Fibroblast of the aortic adventitia (primary cell): ENCODE data around the gene PEX5L. TPM values are rescaled to one million over a fixed set of nuclear protein-coding genes. Genes with fewer than 3 reads are reported as not detected.

Source experiments
- DNase-seq: peaks from one replicate; pipeline ENCODE4 v3.0.0-alpha.2; 2010; ENCODE audit warnings: low read depth
- H3K4me3 ChIP-seq: 2 replicates; pipeline ENCODE4 v1.5.1; 2011; ENCODE audit warnings: low read depth, mild to moderate bottlenecking, control low read depth, low read length, moderate library complexity
- CTCF ChIP-seq: IDR thresholded peaks from 2 replicates; pipeline ENCODE4 v1.5.1; 2011; ENCODE audit warnings: mild to moderate bottlenecking, low read length, control low read depth, inconsistent platforms; ENCODE audit not compliant: insufficient read depth
- total RNA-seq: library from RNA; depleted of rRNA; stranded (reverse); fragments of >200 nt; gene quantifications from 2 replicates; pipeline ENCODE4 v1.2.3, GENCODE V29; 2012; ENCODE audit warnings: low replicate concordance

PEX5L gene
- total RNA-seq, 1 donor = 0.27 TPM

- no peak for TF ChIP-seq CTCF
- DNase-seq = peak; percentile 34
- no peak overlapping the region for H3K4me3 ChIP-seq
Observed at GRCh38 chr3:179991883-179992282, 44.9 kb downstream of the PEX5L start.

GRCh38 chr3:179991104-179991503, 45.6 kb downstream of the PEX5L start:
- TF ChIP-seq CTCF = no peak
- no peak overlapping the region for H3K4me3 ChIP-seq
- no peak for DNase-seq

GRCh38 chr3:179981646-179982045, 55.1 kb downstream of the PEX5L start:
- H3K4me3 ChIP-seq = no peak overlapping the region
- no peak for DNase-seq
- no peak for TF ChIP-seq CTCF

- no peak for TF ChIP-seq CTCF
- DNase-seq = no peak
- no peak overlapping the region for H3K4me3 ChIP-seq
Observed at GRCh38 chr3:179977356-179977755, 59.4 kb downstream of the PEX5L start.

GRCh38 chr3:179973931-179974361, 62.8 kb downstream of the PEX5L start:
- no peak for TF ChIP-seq CTCF
- H3K4me3 ChIP-seq = no peak overlapping the region

GRCh38 chr3:179972881-179973423, 63.8 kb downstream of the PEX5L start:
- peak; percentile 33 for DNase-seq
- H3K4me3 ChIP-seq = no peak overlapping the region
- no peak for TF ChIP-seq CTCF

More at GRCh38 chr3:179973931-179974361, 62.8 kb downstream of the PEX5L start:
- DNase-seq = no peak

GRCh38 chr3:179971280-179971679, 65.5 kb downstream of the PEX5L start:
- no peak overlapping the region for H3K4me3 ChIP-seq
- DNase-seq = peak; percentile 37
- no peak for TF ChIP-seq CTCF
